ENCODE data around the gene NPR3.
A peak's percentile ranks its signal among the peaks of the same experiment; 100 is the strongest.

Gene NPR3, protein sequence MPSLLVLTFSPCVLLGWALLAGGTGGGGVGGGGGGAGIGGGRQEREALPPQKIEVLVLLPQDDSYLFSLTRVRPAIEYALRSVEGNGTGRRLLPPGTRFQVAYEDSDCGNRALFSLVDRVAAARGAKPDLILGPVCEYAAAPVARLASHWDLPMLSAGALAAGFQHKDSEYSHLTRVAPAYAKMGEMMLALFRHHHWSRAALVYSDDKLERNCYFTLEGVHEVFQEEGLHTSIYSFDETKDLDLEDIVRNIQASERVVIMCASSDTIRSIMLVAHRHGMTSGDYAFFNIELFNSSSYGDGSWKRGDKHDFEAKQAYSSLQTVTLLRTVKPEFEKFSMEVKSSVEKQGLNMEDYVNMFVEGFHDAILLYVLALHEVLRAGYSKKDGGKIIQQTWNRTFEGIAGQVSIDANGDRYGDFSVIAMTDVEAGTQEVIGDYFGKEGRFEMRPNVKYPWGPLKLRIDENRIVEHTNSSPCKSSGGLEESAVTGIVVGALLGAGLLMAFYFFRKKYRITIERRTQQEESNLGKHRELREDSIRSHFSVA

GRCh38 chr5:32710550-32711361, at the start of gene NPR3:
NPR3 (plus strand) TSS chr5:32711321; CDS start chr5:32711777, 456 bp downstream.
- peak; percentile 55 for DNase-seq (ENCODE audit: low spot score)

- no peak for DNase-seq (ENCODE audit: low spot score)
These were observed 46.6 kb upstream of the NPR3 start for GRCh38 chr5:32664523-32664922.

DNA sequence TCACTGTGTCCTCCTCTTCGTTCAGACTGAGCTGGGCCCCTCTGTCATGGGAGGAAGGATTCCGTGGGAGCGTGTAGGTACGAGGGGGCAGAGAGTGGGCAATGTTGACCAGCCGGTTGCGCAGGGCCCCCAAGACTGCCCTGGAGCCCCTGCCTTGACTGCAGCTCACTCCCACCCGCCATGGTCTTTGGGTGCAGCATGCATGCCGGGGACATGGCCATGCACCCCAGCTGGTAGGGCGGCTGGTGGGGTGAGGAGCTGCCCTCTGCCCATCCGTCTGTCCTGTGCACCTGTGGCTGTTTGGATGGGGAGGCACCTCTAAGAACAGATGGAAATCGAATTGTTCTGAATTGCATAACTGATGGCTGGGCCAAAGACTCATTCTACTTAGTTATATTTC, 42.6 kb upstream of the NPR3 start:
- no peak for DNase-seq (ENCODE audit: low spot score)

DNA sequence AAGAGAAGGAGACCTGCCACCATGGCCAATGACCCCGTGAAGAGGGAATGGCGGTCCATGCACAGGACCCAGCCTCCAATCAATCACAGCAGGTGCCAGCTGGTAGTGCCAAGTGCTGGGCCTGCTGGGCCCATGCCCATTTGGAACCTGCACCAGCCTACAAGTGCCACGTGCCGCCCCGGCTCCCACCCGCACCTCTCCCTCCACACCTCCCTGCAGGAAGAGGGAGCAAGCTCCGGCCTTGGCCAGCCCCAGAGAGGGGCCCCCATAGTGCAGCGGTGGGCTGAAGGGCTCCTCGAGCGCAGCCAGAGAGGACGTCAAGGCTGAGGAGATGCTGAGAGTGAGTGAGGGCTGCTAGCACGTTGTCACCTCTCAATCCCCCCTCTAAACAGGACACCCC, 37.8 kb upstream of the NPR3 start:
- no peak for DNase-seq (ENCODE audit: low spot score)

DNA sequence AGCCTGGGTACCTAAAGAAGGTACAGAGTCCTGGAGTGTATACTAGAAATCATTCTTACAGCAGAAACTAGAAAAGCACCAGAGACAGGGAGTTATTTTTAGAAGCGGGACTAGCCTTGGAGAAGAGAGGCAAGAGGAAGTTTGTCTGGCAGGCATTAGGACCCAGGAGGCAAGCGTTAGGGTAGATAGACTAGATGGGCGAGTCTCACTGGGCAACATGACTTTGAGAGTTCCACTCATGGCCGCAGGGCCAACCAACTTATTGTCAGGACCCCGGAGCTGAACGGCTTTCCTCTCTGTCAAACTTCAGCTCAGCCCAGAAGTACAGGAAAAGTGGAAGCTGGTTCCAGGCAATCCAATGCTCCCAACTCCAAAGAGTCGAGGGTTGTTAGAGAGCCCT, 34.1 kb upstream of the NPR3 start:
- DNase-seq (ENCODE audit: low spot score), result no peak

- no peak for DNase-seq (ENCODE audit: low spot score)
These were observed 32.6 kb upstream of the NPR3 start for GRCh38 chr5:32678472-32678871.

- DNase-seq (ENCODE audit: low spot score), result no peak
These were observed 31.9 kb upstream of the NPR3 start for GRCh38 chr5:32679218-32679617.

- DNase-seq (ENCODE audit: low spot score), result no peak
These were observed 30.9 kb upstream of the NPR3 start for GRCh38 chr5:32680183-32680582.

GRCh38 chr5:32683125-32683524, 28.0 kb upstream of the NPR3 start:
- no peak for DNase-seq (ENCODE audit: low spot score)

DNA sequence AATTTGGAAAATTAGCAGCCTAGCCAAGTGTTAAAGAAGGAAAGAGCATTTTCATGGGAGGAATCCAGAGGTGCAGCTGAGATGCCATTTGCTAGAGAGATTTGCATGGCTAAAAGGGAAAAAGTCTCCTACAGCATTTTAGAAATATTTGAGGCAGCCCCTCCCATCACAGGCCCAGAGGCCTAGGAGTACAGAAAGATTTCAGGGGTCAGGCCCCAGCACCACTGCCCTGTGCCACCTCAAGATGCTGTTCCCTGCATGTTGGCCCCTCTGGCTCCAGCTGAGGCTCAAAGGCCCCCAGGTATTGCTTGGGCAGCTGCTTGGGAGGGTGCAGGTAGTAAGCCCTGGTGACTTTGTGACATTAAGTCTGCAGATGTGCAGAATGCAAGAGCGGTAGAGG, 26.9 kb upstream of the NPR3 start:
- DNase-seq (ENCODE audit: low spot score), result no peak

- DNase-seq (ENCODE audit: low spot score), result no peak
These were observed 24.2 kb upstream of the NPR3 start for GRCh38 chr5:32686799-32687498.

GRCh38 chr5:32687499-32687831, 23.7 kb upstream of the NPR3 start:
- no peak for DNase-seq (ENCODE audit: low spot score)

- no peak for DNase-seq (ENCODE audit: low spot score)
These were observed 21.0 kb upstream of the NPR3 start for GRCh38 chr5:32690153-32690552.

DNA sequence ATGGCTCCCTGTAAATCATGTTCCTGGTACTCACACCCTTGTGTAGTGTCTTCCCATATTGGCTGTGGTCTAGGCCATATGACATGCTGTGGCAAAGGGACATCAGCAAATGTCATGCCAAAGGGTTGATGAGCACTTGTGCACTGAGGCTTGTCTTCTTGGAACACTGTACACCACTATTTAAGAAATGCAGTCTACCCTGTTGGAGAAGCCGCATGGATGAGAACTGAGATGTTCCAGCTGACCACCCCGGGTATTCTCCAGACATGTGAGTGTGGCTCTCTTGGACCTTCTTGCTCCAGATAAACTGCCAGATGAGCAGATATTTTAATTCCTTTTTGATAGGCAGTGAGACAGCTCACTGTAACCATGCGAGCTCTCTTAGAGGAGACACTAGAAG, 20.5 kb upstream of the NPR3 start:
- no peak for DNase-seq (ENCODE audit: low spot score)

GRCh38 chr5:32692036-32692746, 18.9 kb upstream of the NPR3 start:
- no peak for DNase-seq (ENCODE audit: low spot score)

- no peak for DNase-seq (ENCODE audit: low spot score)
These were observed 7.2 kb upstream of the NPR3 start for GRCh38 chr5:32703957-32704356.

DNA sequence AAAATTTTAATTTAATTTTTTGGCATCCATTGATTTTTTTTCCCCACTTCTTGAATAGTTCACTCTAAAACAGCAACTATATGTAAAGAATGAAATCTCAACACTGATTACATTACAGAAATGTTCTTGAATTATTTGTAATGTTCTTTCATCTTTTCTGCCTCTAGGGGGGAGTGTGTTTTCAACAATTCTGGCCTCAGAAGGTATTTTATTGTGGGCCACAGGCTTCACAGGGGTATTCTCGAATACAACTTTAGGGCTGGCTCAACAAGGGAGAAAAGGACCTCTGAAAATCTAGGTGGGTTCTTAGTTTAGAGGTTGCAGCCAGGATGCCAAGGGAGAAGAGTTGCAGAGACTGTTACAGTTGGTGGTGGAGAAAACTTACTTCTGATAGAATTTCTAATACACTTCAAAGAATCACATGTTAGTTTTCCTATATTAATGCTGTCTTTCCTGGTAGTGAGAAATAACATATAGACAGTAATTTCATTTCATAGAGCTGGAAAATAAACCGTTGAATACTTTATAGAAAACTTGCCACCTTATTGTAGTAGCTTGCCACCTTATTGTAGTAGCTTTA, 3.6 kb upstream of the NPR3 start:
- peak; percentile 28 for DNase-seq (ENCODE audit: low spot score)

DNA sequence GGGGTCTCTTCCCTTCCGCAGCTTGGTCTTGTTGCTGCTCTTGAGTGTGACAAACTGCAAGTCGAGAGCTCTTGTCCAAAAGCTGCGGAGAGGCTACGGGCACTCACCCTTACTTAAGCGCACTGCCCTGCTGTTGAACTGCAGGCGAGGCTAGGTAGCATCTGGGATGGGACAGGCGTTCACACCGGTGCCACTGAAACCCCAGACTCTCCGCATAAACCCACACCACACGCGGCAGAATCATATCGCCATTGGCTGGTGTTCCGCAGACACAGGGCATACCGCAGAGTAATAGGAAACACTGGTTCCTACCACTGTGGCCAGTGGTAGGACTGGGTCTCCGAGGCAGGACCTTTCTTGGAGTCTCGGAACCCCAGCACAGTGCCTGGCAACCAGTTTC, 2.2 kb upstream of the NPR3 start:
- no peak for DNase-seq (ENCODE audit: low spot score)

DNA sequence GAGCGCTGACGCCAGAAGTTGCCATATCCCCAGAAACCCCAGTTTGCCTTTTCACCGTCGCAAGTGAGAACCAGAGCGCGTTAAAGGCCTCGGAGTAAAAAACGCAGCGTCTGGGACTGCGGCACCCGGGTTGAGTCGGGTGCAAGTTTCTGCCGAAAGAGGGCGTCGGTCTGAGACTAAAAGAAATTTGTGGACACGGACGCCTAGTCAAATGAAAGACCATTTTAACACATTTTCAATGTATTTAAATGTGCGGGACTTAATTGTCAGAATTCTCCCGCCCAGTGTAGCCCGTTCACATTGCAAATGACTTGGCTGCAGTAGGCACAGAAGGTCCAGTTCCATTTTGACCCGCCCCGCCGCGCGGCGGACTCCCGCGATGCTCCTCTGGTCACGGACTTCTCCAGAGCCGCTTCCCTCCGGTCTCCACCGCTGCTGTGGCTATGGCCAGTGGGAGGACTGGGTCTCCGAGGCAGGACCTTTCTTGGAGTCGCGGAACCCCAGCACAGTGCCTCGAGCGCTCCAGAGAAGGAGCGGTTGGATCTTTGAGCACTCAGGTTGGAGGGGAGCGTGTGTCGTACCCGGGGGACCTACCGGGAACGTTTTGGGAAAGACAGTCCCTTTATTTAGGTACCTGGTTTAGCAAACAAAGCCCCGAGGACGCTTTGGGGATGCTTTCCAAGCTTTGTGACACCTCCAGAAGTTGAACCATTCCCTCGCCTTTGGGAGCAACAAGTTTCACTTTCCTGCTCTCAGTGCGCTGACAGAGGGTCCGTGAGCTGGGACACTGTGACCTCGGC, 1.2 kb upstream of the NPR3 start:
- DNase-seq (ENCODE audit: low spot score), result peak; percentile 76

DNA sequence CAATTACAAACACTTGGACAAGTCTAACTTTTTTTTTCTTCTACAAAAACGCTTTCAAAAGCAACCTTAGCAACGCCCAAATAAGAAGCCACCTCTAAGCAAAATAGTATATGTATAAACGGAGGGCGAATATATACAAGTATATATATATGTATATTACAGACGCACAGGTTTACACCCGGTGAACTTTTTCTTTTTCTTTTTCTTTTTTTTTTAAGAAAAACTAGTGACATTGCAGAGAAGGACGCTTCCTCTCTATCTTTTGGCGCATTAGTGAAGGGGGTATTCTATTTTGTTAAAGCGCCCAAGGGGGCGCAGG, 200 bp downstream of the NPR3 start:
- DNase-seq (ENCODE audit: low spot score), result no peak
